IPS-18a (cell line): ENCODE data around the gene MAU2.
"Not testable (repeated sequence)": the region's sequence is repeated elsewhere in the genome, so short reads cannot be mapped to it uniquely, and the experiment has no call there.

Experiments
- H3K27ac ChIP-seq: one replicate; pipeline ENCODE4 v1.5.1; 2013; ENCODE audit warnings: low read length
- H3K27me3 ChIP-seq: one replicate; pipeline ENCODE4 v1.6.1; 2013; ENCODE audit warnings: mild to moderate bottlenecking, low read length; ENCODE audit not compliant: control insufficient read depth, insufficient read depth
- H3K36me3 ChIP-seq: one replicate; pipeline ENCODE4 v1.6.1; 2013; ENCODE audit warnings: low read depth, low read length; ENCODE audit not compliant: control insufficient read depth
- H3K4me1 ChIP-seq: one replicate; pipeline ENCODE4 v1.6.1; 2013; ENCODE audit warnings: low read depth, low read length; ENCODE audit not compliant: control insufficient read depth
- H3K4me3 ChIP-seq: one replicate; pipeline ENCODE4 v1.5.1; 2013; ENCODE audit warnings: low read length
- H3K9ac ChIP-seq: one replicate; pipeline ENCODE4 v1.6.1; 2013; ENCODE audit warnings: mild to moderate bottlenecking, low read length, moderate library complexity
- H3K9me3 ChIP-seq: one replicate; pipeline ENCODE4 v1.6.1; 2013; ENCODE audit warnings: low read depth, low read length; ENCODE audit not compliant: control insufficient read depth

MAU2 gene

GRCh38 chr19:19388568-19389555 is 68.2 kb downstream of the MAU2 start:
- H3K4me1 ChIP-seq = no peaks in the 10 kb centered on the region
- no peak overlapping the region for H3K27ac ChIP-seq
- H3K9ac ChIP-seq = no peak overlapping the region

DNA sequence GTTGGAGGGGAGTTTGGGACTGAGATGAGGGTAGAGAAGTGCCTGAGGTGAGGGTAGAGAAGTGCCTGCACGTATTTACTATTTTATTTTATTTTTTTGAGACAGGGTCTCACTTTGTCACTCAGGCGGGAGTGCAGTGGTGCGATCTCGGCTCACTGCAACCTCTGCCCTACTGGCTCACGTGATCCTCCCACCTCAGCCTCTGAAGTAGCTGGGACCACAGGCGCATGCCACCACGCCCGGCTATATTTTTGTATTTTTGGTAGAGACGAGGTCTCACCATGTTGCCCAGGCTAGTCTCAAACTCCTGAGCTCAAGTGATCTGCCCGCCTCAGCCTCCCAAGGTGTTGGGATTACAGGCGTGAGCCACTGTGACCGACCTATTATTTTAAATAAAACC is 69.1 kb downstream of the MAU2 start:
- not testable (repeated sequence) for H3K9ac ChIP-seq, H3K9me3 ChIP-seq, H3K36me3 ChIP-seq, H3K27ac ChIP-seq, H3K4me3 ChIP-seq, H3K4me1 ChIP-seq, H3K27me3 ChIP-seq

More at GRCh38 chr19:19388568-19389555, 68.2 kb downstream of the MAU2 start:
- H3K4me3 ChIP-seq = no peak overlapping the region
- peaks cover 7% of the 10 kb centered on the region for H3K27me3 ChIP-seq
- no peaks in the 10 kb centered on the region for H3K9me3 ChIP-seq
- no peaks in the 10 kb centered on the region for H3K36me3 ChIP-seq

DNA sequence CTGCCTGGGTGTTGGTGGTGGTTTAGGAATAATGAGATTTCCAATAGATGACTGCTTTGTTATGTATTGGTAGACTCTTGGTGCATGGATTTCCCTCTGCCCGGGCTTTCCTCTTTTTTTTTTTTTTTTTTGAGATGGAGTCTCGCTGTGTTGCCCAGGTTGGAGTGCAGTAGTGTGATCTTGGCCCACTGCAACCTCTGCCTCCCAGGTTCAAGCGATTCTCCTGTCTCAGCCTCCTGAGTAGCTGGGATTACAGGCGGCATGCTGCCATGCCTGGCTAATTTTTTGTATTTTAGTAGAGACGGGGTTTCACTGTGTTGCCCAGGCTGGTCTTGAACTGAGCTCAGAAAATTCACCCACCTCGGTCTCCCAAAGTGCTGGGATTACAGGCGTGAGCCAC is 73.7 kb downstream of the MAU2 start:
- H3K4me1 ChIP-seq, H3K27ac ChIP-seq, H3K27me3 ChIP-seq, H3K36me3 ChIP-seq, H3K4me3 ChIP-seq, H3K9me3 ChIP-seq, H3K9ac ChIP-seq: not testable (repeated sequence)

DNA sequence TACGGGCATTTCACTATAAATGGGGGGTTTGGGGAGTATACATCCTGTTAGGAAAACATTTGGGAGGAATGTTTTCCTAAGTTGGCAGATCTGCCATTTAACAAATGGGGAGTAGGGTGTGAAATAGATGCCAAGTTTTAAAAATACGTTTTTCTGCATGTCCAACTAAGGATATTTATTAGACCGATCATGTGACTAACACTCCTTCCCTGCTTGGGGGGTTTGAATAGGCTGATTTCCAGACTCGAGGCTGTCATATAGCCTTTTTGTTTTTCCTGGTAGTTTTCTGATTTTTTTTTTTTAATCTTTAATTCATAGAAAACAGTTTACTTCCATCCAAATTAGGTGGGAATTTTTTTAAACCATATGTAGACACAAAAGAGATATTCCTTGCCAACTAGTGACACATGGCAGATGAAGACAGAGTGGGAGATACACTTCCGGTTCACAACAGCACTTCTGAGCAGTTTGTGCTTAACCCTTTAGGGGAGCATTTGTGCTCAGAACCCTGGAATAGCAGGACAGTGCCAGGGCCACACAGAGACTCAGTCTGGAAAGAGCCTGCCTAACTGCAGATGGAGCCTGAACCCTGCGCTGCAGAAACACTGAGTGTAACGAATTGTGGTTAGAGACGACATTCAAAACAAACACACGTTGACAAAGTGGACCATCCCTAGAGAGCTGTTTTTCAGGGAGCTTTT is 79.3 kb downstream of the MAU2 start:
- Histone ChIP-seq H3K9me3 (no peaks in the 10 kb centered on the region), H3K9ac (no peak overlapping the region), H3K27ac (no peak overlapping the region), H3K27me3 (peaks cover 8% of the 10 kb centered on the region), H3K36me3 (no peaks in the 10 kb centered on the region), H3K4me1 (peaks cover 4% of the 10 kb centered on the region), H3K4me3 (no peak overlapping the region)

- H3K27me3 ChIP-seq = peaks cover 9% of the 10 kb centered on the region
- H3K36me3 ChIP-seq = no peaks in the 10 kb centered on the region
- H3K27ac ChIP-seq = no peak overlapping the region
- peaks cover 17% of the 10 kb centered on the region for H3K4me1 ChIP-seq
- H3K9ac ChIP-seq = no peak overlapping the region
- no peaks in the 10 kb centered on the region for H3K9me3 ChIP-seq
- no peak overlapping the region for H3K4me3 ChIP-seq
Observed at GRCh38 chr19:19402656-19403372, 82.2 kb downstream of the MAU2 start.

DNA sequence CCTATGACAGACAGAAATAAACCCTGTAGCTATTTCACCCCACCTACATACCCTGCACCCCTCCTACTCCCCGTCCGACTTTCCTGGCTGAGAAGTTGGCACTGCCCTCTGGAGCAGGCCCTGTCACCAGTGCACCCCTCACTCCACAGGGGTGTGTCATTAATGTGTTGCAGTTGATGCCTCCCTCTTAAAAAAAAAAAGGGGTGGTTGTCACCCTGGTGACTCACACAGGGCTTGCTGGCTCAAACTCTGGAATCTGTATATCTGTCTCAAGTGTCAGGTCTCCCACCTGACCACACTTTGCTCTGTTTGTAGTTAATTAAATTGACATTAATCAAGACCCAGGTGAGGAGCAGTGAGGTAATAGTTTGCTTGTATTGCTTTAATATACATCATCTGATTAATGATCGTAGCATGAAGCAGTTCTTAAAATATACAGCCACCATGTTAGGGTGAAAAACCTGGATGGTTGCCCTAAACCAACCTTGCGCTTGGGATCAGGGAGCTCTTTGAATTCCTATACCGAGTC is 82.8 kb downstream of the MAU2 start:
- Histone ChIP-seq H3K9ac (no peak overlapping the region), H3K9me3 (no peaks in the 10 kb centered on the region), H3K4me1 (peaks cover 18% of the 10 kb centered on the region), H3K27me3 (peaks cover 9% of the 10 kb centered on the region), H3K4me3 (no peak overlapping the region), H3K36me3 (no peaks in the 10 kb centered on the region), H3K27ac (no peak overlapping the region)

DNA sequence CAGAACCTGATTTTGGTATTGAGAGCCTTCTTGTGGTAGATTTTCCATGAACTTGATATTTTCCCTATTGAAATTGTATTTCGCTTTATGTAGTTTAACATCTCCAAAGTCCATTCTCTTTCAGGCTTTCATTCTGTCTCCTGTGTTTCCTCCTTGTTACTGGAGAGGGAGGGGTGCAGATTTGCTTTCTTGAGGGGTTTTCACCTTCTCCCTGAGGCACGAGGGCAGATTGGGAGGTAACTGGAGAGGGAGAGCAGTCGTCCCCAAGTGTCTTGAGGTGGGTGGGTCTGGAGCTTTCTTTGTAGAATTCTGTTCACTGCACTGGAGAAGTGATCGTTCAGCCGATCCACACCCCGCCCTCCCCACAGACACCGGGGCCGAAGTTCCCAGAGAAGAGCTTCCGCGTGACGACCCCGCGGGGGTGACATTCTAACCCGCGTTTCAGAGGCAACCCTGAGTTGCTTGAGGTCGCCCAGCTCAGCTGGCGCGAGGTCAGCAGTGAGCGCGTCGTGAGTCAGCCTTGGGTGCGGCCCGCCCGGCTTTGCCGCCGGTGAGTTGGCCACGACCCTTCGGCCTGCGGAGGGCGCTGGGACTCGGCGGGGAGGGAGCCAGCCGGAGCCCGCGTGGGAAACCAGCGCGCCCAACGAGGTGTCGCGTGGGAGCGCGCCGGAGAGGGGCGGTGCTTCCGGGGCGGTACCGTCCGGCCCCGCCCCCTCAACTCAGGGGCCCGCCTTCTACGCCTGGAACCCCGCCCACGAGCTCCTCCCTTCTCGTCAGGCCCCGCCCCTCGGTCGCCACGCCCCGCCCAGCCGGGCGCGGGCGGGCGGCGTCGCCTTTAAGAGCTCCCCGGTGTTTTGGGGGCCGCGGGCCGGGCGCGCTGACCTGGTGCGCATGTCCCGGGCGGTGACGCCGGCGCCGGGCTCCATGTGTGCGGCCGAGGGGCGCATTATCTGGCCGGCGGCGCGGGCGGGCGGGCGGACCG is 84.5 kb downstream of the MAU2 start, which contains the start of gene GATAD2A:
GATAD2A (plus strand) TSS at position 797 of the 982 bp plus-strand sequence. CDS start 59,671 bp downstream, outside the sequence.
- no peak within 1 kb of the TSS for H3K27ac ChIP-seq
- H3K9ac ChIP-seq = peak within 1 kb of the TSS; percentile 82
- H3K4me1 ChIP-seq = peaks cover 35% of the 10 kb centered on the region
- no peaks in the 10 kb centered on the region for H3K36me3 ChIP-seq
- H3K9me3 ChIP-seq = no peaks in the 10 kb centered on the region
- H3K4me3 ChIP-seq = peak within 1 kb of the TSS; percentile 83
- H3K27me3 ChIP-seq = peaks cover 9% of the 10 kb centered on the region

DNA sequence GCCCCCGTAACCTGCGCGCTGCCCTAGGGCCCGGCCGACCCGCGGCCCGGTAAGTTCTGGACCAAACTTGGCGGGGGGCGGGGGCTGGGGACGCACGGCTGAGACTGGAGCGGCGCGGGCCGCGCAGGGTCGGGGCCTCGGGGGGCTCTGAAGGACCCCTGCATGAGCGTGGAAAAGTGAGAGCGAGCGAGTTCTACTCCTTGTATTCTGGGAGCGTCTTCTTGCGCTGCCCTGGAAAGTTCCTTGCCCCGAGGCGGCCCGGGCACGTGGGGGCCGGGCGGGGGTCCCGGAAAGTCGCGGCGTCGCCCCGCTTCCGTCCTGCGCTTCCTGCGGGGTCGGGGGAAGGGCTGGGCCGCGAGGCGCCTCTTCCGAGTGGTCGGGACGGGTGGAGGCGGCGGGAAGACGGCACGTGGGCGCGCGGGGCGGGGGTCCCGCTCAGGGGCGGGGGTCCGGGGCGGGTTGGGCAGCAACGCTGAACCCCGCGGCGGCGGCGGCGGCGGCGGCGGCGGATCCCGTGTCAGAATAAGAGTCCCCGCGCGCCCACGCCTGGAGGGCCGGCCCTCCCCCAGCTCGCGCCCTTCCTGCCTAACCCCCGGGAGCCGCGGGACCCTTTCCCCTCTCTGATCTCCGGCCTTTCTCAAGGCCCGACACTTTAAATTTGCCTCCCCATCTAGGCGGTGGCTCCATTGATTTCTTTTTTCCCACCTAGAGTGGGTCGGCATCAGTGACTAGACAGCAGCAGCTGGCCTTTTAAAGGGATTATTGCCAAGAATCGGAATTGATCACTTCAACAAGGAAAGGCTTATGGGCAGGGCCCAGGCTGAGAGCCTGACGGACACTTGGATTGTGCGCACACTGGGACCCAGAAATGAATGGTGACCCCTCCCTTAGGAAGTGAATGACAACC is 85.6 kb downstream of the MAU2 start:
- peak overlapping the region; percentile 83 for H3K4me3 ChIP-seq
- no peak overlapping the region for H3K27ac ChIP-seq
- H3K36me3 ChIP-seq = no peaks in the 10 kb centered on the region
- no peaks in the 10 kb centered on the region for H3K9me3 ChIP-seq
- H3K4me1 ChIP-seq = peaks cover 44% of the 10 kb centered on the region
- H3K27me3 ChIP-seq = peaks cover 9% of the 10 kb centered on the region
- peak overlapping the region; percentile 82 for H3K9ac ChIP-seq

GRCh38 chr19:19406878-19407632 is 86.4 kb downstream of the MAU2 start:
- Histone ChIP-seq H3K27me3 (peaks cover 9% of the 10 kb centered on the region), H3K4me1 (peaks cover 44% of the 10 kb centered on the region), H3K27ac (no peak overlapping the region), H3K9me3 (no peaks in the 10 kb centered on the region), H3K9ac (peak overlapping the region; percentile 62), H3K4me3 (peak overlapping the region; percentile 83), H3K36me3 (peaks cover 3% of the 10 kb centered on the region)
